HepG2 (cell line): ENCODE data around the gene GLI3. TPM values are rescaled to one million over a fixed set of nuclear protein-coding genes. Genes with fewer than 3 reads are reported as not detected.

ENCODE experiments used
- ATAC-seq: fragments of 200-7000 bp; cut with Tn5 transposase; 3 replicates; pipeline ENCODE4 v1.9.1; 2020; ENCODE audit warnings: mild to moderate bottlenecking, moderate library complexity
- BruUV-seq: library from RNA; stranded (reverse); fragments of 400-500 nt; replicated peaks from 2 replicates; lab custom pipeline; 2021; lab: Mats Ljungman, UMichigan
- CTCF ChIA-PET: fragments of 300-600 bp; formaldehyde crosslinking; extraction: SDS; loops from one replicate; lab custom pipeline; 2021; ENCODE audit warnings: low total read pairs, inconsistent platforms, low intra/inter-chr PET ratio; lab: Yijun Ruan, JAX
- POLR2A ChIA-PET: fragments of 350-600 bp; sonication (Branson Sonifier 250); formaldehyde crosslinking; loops from one replicate; lab custom pipeline; 2020; ENCODE audit warnings: antibody characterized with exemption, inconsistent platforms; lab: Yijun Ruan, JAX
- DNase-seq: peaks from one replicate; pipeline ENCODE4 v3.0.0-alpha.2; 2015; ENCODE audit warnings: low spot score
- FAIRE-seq: peaks from 3 replicates; lab custom pipeline; 2011; peaks lifted over from hg19 to GRCh38; lab: Jason Lieb, UNC
- H2AFZ ChIP-seq: one replicate; pipeline ENCODE4 v1.6.1; 2011; ENCODE audit warnings: low read length, inconsistent platforms
- H3K27ac ChIP-seq: fragments of 300-600 bp; 3 replicates; pipeline ENCODE4 v1.8.0; 2011; ENCODE audit warnings: mixed run types, mild to moderate bottlenecking, mixed read lengths, low read length, inconsistent platforms; ENCODE audit not compliant: insufficient read depth; ENCODE audit errors: extremely low read length
- H3K27me3 ChIP-seq, 2 experiments: fragments of 200-600 bp in 1 of 2; 2 replicates in 1 of 2; 3 replicates in 1 of 2; pipeline versions ENCODE4 v1.6.0 to v1.8.0; 2011; ENCODE audit warnings: low read length in 2 of 2, mild to moderate bottlenecking in 2 of 2, moderate library complexity in 2 of 2, inconsistent platforms in 1 of 2; ENCODE audit not compliant: insufficient read depth in 2 of 2, control insufficient read depth in 1 of 2
- H3K36me3 ChIP-seq, 2 experiments: fragments of 200-600 bp in 1 of 2; replicated peaks in 1 of 2; 2 replicates in 1 of 2; 3 replicates in 1 of 2; pipeline versions ENCODE4 v1.5.1 to v1.8.0; 2011; ENCODE audit warnings: low read length in 2 of 2, inconsistent platforms in 1 of 2; ENCODE audit not compliant: insufficient read depth in 2 of 2, control insufficient read depth in 1 of 2
- H3K4me1 ChIP-seq: 2 replicates; pipeline ENCODE4 v1.5.1; 2012; ENCODE audit warnings: low read length, inconsistent platforms; ENCODE audit not compliant: insufficient read depth
- H3K4me2 ChIP-seq: 2 replicates; pipeline ENCODE4 v1.6.0; 2011; ENCODE audit warnings: low read depth, low read length, inconsistent platforms
- H3K4me3 ChIP-seq, 3 experiments: fragments of 200-600 bp in 1 of 3; sonication (generic), shearing (Covaris generic) in 1 of 3; replicated peaks in 1 of 3; 2 replicates each; pipeline ENCODE4 v1.5.1; 2011 to 2016; ENCODE audit warnings: low read length in 3 of 3, inconsistent platforms in 2 of 3, low read depth in 2 of 3, mild to moderate bottlenecking in 2 of 3, control low read depth in 1 of 3, mixed read lengths in 1 of 3; ENCODE audit not compliant: insufficient read depth in 1 of 3
- H3K79me2 ChIP-seq: one replicate; pipeline ENCODE4 v1.6.1; 2011; ENCODE audit warnings: low read length, inconsistent platforms; ENCODE audit not compliant: insufficient read depth
- H3K9ac ChIP-seq: 2 replicates; pipeline ENCODE4 v1.6.0; 2011; ENCODE audit warnings: mild to moderate bottlenecking, low read depth, low read length, inconsistent platforms; ENCODE audit not compliant: insufficient read depth
- H3K9me3 ChIP-seq: 2 replicates; pipeline ENCODE4 v1.5.1; 2012; ENCODE audit warnings: mild to moderate bottlenecking, low read length
- H4K20me1 ChIP-seq: 2 replicates; pipeline ENCODE4 v1.6.0; 2011; ENCODE audit warnings: inconsistent platforms, mild to moderate bottlenecking, low read length, moderate library complexity; ENCODE audit not compliant: insufficient read depth
- JARID2 ChIP-seq: sonication (generic); formaldehyde crosslinking; IDR thresholded peaks from 2 replicates; pipeline ENCODE4 v1.8.1; 2023; ENCODE audit warnings: missing genetic modification reagents, inconsistent platforms; ENCODE audit not compliant: insufficient replicate concordance
- NFKB2 ChIP-seq: sonication (generic); formaldehyde crosslinking; IDR thresholded peaks from 2 replicates; pipeline ENCODE4 v1.4.0; 2020; ENCODE audit warnings: missing genetic modification reagents, borderline replicate concordance
- ZNF225 ChIP-seq: sonication (generic); formaldehyde crosslinking; IDR thresholded peaks from 2 replicates; pipeline ENCODE4 v1.4.0; 2020; ENCODE audit warnings: mild to moderate bottlenecking, missing genetic modification reagents
- WGBS: methylation state at CpG from one replicate; pipeline ENCODE4 v1.1.6; 2017; ENCODE audit warnings: low lambda C conversion rate; 5-methylcytosine and 5-hydroxymethylcytosine counted together
- in situ Hi-C: cut with HindIII; loops from 2 replicates; pipeline ENCODE4 v1.10.0; 2017; ENCODE audit warnings: low pct_unique_long_range_greater_than_20kb; ENCODE audit not compliant: extremely low pct_ligation_motif_present
- intact Hi-C: fragments of 100-400 bp; cut with micrococcal nuclease; formaldehyde crosslinking; loops from one replicate; pipeline ENCODE4 v1.10.0; 2022; ENCODE audit not compliant: unreplicated experiment
- polyA plus RNA-seq, 8 experiments: library from polyadenylated mRNA; depleted of rRNA in 3 of 8; stranded (reverse) in 7 of 8; unstranded in 1 of 8; fragments of >200 nt; fragmentation: Illumina TruSeq in 4 of 8; extraction: Trizol in 4 of 8; gene quantifications; 2 replicates each; pipeline versions ENCODE4 v1.2.1 to v1.2.3, GENCODE V29; 2011 to 2016; ENCODE audit warnings: low read depth in 4 of 8, missing spikeins in 1 of 8, mixed read lengths in 1 of 8; ENCODE audit not compliant: insufficient read depth in 1 of 8
- total RNA-seq, 5 experiments: library from RNA; depleted of rRNA; stranded (reverse); fragments of >200 nt; fragmentation: Illumina TruSeq; extraction: Trizol; gene quantifications; 2 replicates each; pipeline ENCODE4 v1.2.3, GENCODE V29; 2016; ENCODE audit warnings: low read depth in 1 of 5
- TF ChIP-seq, protein P1 (sequence below): IDR thresholded peaks from 2 replicates; pipeline ENCODE4 v1.6.1; 2016; ENCODE audit warnings: mild to moderate bottlenecking, missing biosample characterization, missing genetic modification reagents
- TF ChIP-seq, protein P2 (sequence below): fragments of 450-650 bp; IDR thresholded peaks from 2 replicates; pipeline ENCODE4 v1.6.1; 2017
- TF ChIP-seq, protein P3 (sequence below): sonication (generic); formaldehyde crosslinking; IDR thresholded peaks from 2 replicates; pipeline ENCODE4; 2020; ENCODE audit warnings: missing genetic modification reagents, mild to moderate bottlenecking, borderline replicate concordance

GLI3 gene
- total and polyA plus RNA-seq, 2 of the 13 experiments (the other 11 are each of a cell fraction or from before 2014, with no cell fraction given): not detected

DNA sequence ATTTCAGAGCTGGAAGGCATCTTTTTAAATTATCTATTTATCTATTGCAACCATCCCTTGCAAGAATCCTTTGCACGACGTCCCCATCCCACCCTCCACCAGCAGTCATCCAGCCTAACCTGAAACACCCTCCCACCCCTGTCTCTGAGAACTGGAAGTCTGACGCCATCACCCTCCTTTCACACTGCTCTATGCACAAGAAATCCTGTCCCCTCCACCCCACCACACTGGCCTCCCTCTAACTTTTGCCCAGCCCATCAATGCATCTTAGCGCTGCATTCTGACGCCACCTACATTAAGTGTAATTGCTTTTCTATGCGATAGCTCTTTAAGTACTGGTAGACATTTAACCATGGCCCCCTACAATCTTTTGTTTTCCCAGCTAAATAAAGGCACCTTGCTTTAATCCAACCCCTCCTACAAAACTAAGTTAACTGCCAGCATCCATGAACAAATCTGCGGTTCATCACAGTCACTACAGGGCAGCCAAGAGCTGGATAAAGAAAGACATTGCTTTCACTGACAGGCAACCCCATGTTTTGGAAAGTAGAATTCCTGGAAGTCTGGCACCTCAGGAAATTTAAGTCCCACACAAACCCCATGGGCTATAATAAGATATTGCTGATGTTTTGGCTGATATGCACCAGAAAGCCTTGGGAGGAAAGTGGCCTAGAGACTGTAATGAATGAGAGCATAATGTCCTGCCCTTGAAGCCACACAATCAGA, 128.0 kb downstream of the GLI3 start (continued):
- TF ChIP-seq NFKB2: no peak
- TF ChIP-seq, protein P1, sequence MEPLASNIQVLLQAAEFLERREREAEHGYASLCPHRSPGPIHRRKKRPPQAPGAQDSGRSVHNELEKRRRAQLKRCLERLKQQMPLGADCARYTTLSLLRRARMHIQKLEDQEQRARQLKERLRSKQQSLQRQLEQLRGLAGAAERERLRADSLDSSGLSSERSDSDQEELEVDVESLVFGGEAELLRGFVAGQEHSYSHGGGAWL: no peak
- TF ChIP-seq JARID2 (CRISPR knock-in tag): no peak
- TF ChIP-seq, protein P2, sequence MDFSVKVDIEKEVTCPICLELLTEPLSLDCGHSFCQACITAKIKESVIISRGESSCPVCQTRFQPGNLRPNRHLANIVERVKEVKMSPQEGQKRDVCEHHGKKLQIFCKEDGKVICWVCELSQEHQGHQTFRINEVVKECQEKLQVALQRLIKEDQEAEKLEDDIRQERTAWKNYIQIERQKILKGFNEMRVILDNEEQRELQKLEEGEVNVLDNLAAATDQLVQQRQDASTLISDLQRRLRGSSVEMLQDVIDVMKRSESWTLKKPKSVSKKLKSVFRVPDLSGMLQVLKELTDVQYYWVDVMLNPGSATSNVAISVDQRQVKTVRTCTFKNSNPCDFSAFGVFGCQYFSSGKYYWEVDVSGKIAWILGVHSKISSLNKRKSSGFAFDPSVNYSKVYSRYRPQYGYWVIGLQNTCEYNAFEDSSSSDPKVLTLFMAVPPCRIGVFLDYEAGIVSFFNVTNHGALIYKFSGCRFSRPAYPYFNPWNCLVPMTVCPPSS: no peak
- TF ChIP-seq, protein P3, sequence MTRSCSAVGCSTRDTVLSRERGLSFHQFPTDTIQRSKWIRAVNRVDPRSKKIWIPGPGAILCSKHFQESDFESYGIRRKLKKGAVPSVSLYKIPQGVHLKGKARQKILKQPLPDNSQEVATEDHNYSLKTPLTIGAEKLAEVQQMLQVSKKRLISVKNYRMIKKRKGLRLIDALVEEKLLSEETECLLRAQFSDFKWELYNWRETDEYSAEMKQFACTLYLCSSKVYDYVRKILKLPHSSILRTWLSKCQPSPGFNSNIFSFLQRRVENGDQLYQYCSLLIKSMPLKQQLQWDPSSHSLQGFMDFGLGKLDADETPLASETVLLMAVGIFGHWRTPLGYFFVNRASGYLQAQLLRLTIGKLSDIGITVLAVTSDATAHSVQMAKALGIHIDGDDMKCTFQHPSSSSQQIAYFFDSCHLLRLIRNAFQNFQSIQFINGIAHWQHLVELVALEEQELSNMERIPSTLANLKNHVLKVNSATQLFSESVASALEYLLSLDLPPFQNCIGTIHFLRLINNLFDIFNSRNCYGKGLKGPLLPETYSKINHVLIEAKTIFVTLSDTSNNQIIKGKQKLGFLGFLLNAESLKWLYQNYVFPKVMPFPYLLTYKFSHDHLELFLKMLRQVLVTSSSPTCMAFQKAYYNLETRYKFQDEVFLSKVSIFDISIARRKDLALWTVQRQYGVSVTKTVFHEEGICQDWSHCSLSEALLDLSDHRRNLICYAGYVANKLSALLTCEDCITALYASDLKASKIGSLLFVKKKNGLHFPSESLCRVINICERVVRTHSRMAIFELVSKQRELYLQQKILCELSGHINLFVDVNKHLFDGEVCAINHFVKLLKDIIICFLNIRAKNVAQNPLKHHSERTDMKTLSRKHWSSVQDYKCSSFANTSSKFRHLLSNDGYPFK: no peak

DNA sequence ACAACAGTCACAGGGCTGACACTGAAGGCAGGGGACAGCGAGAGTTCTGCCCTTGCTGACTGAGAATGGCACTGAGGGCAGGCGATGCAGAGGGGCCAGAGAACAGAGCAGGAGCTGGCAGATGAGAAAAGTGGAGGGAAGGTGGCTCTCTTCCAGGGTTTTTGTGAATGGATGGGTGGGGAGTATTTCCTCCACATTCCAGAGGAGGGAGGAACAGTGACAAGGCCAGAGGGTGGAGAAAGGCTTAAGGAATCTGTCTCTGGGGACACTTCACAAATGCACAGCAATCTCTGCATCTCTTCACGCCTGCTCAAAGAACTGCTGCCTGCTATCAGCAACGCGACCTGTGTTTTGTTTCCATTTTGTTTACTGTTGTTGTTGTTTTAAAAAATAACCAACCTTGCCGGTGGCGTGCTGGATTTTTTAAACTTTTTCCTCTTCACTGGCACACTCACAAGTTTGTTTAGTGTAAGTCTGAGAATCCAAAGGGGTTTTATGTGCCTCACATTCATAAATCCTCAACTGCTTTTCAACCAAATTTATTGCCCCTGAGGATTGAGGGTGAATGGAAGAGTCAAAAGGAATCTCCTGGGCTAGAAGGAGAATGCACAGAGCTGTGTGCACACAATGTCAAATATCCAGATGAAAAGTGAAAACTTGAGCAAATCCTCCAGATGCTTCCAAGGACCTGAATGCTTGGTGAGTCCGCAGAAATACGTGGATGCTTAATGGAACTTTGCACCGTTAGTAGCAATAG, 129.3 kb downstream of the GLI3 start:
- Histone ChIP-seq H3K27me3 (peaks cover 0 to 38% of the 10 kb centered on the region in 2 experiments; a peak in 3 of 5 replicates), H3K9me3 (no peaks in the 10 kb centered on the region), H4K20me1 (no peaks in the 10 kb centered on the region)
- FAIRE-seq: no peak
- intact Hi-C loops: no loop called here
- POLR2A ChIA-PET: no interaction called here
- TF ChIP-seq ZNF225 (CRISPR knock-in tag): no peak
- TF ChIP-seq, all 625 proteins: peak for 0
- WGBS: 5% methylated on average over 10 of the region's 10 CpGs
- ATAC-seq: no peak
- DNase-seq: no peak
- no TSS peak for BruUV-seq
- CTCF ChIA-PET: no interaction called here
- no peaks in the 10 kb centered on the region for H3K79me2 ChIP-seq
- H3K36me3 ChIP-seq: no peaks in the 10 kb centered on the region
- H3K4me1 ChIP-seq: no peaks in the 10 kb centered on the region
- H2AFZ ChIP-seq: no peak overlapping the region
- H3K9ac ChIP-seq: no peak overlapping the region
- no peak overlapping the region for H3K4me3 ChIP-seq
- no peak overlapping the region for H3K27ac ChIP-seq
- H3K4me2 ChIP-seq: no peak overlapping the region
- in situ Hi-C loops: no loop called here
